ENCODE measurements around the gene KAZN.

- TF ChIP-seq, protein P1, sequence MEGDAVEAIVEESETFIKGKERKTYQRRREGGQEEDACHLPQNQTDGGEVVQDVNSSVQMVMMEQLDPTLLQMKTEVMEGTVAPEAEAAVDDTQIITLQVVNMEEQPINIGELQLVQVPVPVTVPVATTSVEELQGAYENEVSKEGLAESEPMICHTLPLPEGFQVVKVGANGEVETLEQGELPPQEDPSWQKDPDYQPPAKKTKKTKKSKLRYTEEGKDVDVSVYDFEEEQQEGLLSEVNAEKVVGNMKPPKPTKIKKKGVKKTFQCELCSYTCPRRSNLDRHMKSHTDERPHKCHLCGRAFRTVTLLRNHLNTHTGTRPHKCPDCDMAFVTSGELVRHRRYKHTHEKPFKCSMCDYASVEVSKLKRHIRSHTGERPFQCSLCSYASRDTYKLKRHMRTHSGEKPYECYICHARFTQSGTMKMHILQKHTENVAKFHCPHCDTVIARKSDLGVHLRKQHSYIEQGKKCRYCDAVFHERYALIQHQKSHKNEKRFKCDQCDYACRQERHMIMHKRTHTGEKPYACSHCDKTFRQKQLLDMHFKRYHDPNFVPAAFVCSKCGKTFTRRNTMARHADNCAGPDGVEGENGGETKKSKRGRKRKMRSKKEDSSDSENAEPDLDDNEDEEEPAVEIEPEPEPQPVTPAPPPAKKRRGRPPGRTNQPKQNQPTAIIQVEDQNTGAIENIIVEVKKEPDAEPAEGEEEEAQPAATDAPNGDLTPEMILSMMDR (IDR thresholded peaks at IDR 0.05; ENCODE audit: low read length): no peak
- TF ChIP-seq EZH2 (optimal IDR thresholded peaks at IDR 0.05; ENCODE audit: low read depth, low read length) (no peak), EZH2phosphoT487 (IDR thresholded peaks at IDR 0.05; ENCODE audit: low read length) (no peak)
Measured at GRCh38 chr1:15036101-15036500, 437.6 kb downstream of the KAZN start.

Measured in MM.1S (cell line).